NCI-H1417 treated with DMSO at 0.1 percent for 48 hours (cell line): ENCODE data around the gene YJEFN3.

ENCODE experiments used
- DNase-seq: peaks from one replicate; lab custom pipeline; 2025; lab: John Stamatoyannopoulos, UW

The YJEFN3 gene

GRCh38 chr19:19554074-19555023, 25.6 kb downstream of the YJEFN3 start:
- DNase-seq, result no peak

DNA sequence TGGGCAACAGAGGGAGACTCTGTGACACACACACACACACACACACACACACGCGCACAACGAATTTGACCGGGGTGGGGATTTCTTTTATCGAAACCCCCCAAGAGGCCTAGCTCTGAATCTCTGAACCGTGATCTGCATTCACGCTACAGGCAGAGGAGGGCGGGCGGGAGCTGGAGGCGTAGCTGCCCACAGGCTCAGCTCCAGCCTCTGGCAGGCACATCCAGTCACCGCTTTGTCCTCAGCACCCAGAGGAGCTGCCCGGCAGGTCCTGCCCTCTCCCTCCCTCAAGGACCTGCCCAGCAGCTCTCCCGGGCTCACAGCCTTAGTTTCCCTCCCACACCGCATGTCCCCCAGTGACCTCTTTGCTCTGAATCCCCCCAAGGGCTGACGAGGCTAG, 29.3 kb downstream of the YJEFN3 start:
- no peak for DNase-seq

DNA sequence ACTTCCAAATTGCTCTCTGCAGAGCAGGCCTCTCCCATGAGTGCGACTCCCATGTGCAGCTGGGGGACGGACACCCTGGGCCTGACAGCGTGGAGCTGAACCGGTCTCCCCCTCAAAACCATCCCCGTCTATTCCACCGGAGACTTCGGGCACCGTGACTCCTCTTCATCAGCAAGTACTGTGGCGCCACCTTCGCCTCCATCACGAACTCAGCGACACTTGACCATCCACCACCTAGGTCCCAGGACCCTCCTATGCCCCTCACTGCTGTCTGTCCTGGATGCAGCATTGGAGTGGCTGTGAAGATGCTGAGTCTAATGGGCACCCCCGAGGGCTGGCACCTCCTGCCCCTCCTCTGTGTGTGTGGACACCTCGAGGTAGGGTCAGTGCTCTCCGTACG, 29.9 kb downstream of the YJEFN3 start:
- no peak for DNase-seq

GRCh38 chr19:19559931-19560330, 31.2 kb downstream of the YJEFN3 start:
- DNase-seq, result no peak

DNA sequence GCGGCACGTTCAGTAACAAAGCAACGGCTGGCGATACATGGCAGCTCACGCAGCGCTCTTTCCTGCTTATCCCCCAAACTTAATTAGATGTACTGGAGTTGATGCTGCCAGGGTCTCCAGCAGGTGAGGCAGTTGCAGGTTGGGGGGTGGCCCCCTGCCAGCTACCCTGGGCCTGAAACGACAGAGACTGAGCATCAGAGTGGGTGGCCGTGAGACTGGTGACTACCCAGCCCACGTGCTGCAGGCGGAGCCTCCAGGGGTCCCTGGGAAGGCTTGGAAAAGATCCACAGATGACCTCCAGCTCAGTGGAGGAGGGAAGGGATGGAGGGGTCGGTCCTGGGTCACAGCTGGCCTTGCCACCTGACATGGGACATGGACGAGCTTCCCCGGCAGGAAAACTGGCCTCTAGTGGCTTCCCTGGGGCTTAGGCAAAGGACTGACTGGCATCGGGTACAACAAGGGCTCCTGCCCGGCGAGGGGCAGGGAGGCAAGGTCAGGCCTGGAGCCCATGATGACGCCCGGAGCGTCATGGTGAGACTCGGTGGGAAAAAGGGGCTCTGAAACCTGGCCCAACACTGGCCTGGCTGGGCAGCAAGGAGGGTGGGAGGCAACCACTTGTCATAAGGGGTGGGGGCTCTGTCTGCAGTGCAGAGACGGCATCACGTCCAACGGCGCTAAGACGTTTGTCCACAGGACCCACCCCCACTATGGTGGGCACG, 33.4 kb downstream of the YJEFN3 start:
- DNase-seq, result no peak

- no peak for DNase-seq
Measured at GRCh38 chr19:19562665-19563347, 34.1 kb downstream of the YJEFN3 start.

DNA sequence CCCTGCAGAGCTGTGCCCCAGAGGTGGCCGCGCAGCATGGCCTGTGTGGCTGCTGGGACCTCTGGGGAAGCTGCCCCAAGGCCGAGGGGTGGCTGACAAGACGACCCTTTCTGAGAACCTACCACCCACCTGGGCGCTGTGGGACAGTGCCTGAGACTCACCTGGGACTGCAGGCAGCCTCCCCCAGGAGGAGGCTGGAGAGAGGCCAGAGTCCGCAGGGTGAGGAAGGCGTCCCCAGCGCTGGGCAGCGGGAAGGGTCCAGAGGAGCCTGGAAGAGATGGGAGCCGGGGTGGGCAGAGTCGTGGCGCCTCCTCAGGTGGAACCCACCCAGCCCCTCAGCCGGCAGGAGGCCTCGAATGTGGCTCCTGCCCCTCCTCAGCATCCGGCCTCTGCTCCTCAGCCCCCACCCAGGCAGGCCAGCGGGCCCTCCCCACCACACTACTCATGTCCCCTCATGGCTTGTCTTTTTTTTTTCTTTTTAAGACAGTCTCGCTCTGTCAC, 34.7 kb downstream of the YJEFN3 start:
- DNase-seq, result no peak

- DNase-seq, result no peak
Measured at GRCh38 chr19:19566306-19566705, 37.6 kb downstream of the YJEFN3 start.

DNA sequence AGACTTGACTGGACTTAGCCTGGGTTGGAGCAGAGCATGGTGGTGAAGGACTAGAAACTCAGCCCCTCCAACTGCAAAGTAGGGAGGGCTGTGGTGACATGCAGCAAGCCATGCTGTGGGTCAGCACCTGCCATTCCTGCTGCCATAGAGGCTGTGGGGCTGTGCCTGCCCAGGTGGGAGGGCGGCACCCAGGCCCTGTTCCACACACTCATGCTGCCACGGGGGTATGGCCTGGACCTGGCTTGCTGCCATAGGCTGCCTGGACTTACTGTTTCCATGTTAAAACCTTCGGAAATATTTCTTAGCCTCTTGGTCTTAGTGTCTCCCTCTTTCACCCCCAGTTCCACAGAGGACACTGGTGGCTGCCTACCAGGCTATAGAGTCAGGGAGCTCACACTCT, 38.7 kb downstream of the YJEFN3 start:
- DNase-seq, result no peak

DNA sequence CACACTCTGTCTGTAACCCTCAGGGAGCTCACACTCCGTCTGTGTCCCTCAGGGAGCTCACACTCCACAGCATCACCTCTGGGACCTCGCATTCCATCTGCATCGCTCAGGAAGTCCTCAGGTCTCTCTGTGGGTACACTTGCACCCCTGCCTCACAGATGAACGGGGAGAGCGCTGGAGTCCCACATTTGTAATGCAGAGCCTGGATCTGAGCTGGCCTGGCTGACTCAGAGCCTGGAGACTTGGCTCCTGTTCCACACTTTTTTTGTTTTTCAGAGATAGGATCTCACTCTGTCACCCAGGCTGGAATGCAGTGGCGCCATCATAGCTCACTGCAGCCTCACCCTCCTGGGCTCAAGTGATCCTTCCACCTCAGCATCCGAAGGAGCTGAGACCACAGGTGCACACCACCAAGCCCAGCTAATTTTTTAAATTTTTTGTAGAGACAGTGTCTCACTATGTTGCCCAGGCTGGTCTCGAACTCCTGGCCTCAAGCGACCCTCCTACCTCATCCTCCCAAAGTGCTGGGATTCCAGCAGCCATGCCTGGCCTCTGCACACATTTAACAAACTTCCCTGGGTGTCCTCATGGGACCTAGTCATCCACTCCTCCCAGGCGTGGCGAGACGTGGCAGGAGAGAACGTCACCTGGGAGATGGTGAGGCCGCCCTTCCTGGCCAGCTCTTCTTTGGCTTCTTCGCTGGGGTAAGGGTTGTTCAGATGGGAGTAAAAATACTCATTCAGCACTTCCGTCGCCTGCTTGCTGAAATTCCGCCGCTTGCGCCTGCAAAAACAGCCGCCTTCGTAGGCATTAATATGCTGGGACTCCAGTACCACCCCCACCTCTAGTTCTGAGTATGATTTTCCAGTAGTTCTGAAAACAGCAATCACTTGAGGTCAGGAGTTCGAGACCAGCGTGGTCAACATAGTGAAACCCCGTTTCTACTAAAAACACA, 40.4 kb downstream of the YJEFN3 start:
- no peak for DNase-seq

DNA sequence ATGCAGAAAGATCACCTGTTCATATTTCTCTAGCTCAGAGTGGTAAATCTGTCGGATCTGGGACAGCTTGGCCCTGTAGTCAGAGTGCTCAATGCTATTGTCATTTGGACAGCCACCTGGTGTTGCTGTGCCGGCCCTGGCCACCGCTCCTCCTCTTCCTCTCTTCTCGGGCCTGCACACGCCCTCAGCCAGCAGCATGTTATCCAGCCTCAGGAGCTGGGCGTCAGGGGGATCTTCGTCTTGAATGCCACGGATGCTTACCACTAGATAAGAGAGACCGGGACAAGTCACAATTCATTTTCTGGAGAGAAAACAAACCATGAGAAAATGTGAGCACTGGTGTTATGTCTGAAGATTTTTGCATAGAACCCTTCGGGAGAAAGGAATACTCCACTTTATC, 41.9 kb downstream of the YJEFN3 start:
- DNase-seq, result no peak

DNA sequence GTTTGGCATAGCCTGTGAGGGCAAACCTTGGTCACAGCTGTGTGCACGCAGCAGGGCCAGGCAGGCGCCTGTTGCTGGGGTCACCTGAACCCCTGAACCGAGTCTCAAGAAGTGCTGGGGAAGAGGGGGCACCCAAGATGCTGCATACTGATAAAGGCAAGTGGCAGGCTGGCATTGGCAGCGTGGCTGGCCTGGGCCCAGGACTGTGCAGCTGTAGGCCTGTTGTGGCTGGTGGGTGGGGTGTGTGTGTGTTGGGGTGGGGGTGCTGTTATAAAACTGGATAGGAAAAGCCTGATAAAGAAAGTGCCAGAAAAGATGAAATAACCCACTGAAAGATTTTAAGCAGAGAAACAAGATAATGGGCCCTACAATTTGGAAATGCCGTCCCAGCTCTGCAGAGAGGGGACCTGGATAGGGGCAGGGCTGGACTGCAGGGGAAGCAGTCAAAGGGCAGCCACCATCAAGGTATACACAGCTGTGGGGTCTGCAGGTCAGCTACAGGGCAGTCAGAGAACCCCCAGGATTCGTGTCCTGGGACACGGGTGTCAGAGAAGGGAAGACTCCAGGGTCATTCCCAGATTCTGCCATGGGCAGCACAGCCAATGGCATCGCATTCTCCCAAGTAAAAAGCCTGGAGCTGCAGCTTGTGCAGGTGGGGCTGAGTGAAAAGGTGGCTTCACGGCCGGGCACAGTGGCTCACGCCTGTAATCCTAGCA, 42.5 kb downstream of the YJEFN3 start:
- no peak for DNase-seq

GRCh38 chr19:19575411-19575810, 46.7 kb downstream of the YJEFN3 start:
- peak; percentile 70 for DNase-seq

DNA sequence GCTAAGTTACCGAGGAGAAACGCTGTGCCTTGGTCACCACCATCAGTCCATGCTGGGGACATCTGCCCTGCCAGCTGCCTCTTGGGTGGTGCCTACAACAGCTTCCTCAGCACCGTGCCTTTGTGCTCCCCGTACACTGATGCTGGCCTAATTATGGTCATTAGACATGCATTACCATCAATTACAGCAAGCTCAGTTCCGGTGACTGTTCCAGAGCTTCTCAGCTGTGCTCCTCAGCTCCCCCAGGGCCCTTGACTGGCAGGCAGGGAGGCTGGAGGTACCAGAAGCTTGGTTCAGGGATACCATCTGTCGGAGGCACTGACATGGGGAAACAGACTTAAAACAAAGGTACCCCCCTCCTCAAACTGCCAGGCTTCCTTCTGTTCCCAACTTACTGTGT, 49.5 kb downstream of the YJEFN3 start:
- peak; percentile 87 for DNase-seq

- no peak for DNase-seq
Measured at GRCh38 chr19:19579533-19580361, 51.0 kb downstream of the YJEFN3 start.

DNA sequence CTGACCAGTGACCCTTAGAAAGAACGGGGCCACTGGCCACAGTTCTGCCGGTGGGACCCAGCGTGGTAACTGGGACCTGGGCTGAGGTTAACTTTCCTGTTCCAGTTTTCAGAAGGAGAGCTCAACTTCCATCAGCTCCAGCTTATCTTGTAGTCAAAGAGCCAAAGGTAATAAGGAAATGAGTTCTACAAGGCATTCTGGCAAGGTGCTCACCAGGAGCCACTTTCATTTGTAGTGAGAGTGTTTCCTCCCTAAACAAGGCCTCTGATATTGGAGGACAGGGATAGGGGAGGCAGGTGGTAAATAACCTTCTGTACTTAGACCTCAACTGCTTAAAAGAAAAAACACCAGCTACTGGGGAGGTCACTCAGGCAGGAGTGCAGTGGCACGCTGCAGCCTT, 51.7 kb downstream of the YJEFN3 start:
- no peak for DNase-seq

DNA sequence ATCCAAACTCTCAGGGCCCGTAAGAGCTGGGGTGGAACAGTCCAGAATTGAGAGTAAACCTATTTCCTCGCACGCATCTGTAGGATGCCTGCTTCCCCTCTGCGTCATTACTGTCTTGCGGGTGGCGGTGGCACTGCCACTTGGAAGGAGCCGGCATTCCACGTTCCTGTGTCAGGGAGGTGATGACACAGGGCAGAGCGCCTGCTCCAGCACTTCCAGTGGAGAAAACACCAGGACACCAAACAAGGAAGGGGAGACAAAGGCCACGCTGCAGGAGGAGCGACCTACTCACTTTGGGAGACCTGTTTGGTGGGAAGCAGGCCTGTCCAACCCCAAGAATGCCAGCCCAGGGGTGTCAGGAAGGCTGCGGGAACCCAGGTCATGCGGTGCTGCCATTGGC, 52.7 kb downstream of the YJEFN3 start:
- no peak for DNase-seq

DNA sequence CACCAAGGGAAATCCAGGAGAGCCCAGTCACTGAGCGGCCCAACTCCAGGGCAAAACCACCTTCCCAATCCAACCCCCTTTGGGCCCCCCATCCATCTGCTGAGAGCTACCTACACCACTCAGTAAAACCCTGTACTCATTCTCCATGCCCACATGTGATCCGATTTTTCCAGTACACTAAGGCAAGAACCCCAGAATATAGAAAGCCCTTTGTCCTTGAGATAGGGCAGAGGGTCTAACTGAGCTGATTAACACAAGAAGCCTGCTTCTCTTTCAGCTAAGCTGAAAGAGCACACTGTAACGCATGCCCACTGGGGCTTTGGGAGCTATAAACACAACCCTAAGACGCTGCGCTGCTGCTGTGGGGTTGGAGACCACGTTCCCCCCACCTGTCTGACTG, 53.8 kb downstream of the YJEFN3 start:
- DNase-seq, result no peak

- DNase-seq, result no peak
Measured at GRCh38 chr19:19584356-19584755, 55.6 kb downstream of the YJEFN3 start.
